Pons (tissue), 1 donor: ENCODE data around the gene RMI1.
"Not testable (repeated sequence)": the region's sequence is repeated elsewhere in the genome, so short reads cannot be mapped to it uniquely, and the experiment has no call there.

ENCODE experiments used
- DNase-seq: peaks from one replicate; pipeline ENCODE4 v3.0.0-alpha.2; 2016; ENCODE audit warnings: low spot score

The RMI1 gene

DNA sequence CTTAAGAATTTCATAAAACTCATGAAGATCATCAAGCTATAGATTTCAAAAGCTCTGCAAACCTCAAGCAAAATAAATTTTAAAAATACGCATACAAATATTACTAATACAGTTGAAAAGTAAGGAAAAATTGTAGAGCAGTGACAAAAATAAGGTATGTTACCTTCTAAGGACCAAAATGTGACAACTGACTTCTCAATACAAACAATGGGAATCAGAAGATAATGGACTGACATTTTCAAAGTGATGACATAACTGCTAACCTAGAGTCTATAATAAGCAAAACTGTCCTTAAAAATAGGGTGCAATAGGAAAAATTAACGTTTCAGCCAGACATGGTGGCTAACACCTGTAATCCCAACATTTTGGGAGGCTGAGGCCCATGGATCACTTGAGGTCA, 27.1 kb downstream of the RMI1 start:
- no peak for DNase-seq

DNA sequence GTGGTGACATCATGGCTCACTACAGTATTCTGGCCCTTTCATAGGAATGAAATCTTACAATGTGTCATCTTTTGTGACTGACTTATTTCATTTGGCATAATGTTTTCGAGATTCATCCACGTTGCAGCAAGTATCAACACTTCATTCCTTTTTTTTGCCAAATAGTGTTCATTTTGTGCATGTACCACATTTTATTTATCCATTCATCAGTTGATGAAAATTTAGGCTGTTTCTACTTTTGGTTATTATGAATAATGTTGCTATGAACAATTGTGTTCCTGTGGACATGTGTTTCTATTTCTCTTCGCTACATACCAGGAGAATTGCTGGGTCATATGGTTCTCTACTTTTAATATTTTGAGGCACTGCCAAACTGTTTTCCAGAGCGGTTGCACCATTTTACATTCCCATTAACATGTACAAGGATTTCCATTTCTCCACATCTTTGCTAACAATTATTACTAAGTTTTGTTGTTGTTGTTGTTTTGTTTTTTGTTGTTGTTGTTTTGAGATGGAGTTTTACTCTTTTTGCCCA, 43.5 kb downstream of the RMI1 start:
- no peak for DNase-seq

DNA sequence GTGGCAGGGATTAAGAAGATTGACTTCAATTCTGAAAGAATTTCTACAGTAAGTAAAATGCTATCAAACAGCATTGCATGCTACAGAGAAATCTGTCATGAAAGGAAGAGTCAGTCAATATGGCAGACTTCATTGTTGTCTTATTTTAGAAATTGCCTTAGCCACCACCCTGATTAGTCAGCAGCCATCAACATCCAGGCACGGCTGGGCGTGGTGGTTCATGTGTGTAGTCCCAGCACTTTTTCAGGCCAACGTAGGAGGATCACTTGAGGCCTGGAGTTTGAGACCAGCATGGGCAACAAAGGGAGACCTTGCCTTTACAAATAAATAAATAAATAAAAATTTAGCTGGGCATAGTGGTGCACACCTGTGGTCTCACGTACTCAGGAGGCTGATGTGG, 46.6 kb downstream of the RMI1 start:
- no peak for DNase-seq

- DNase-seq: no peak
Measured at GRCh38 chr9:84031534-84031933, 50.9 kb downstream of the RMI1 start.

- DNase-seq: not testable (repeated sequence)
Measured at GRCh38 chr9:84041857-84042256, 61.3 kb downstream of the RMI1 start.

GRCh38 chr9:84045481-84046097, 65.0 kb downstream of the RMI1 start:
- DNase-seq: no peak
